Measurements from ENCODE around the gene TRIL.

TRIL gene, protein sequence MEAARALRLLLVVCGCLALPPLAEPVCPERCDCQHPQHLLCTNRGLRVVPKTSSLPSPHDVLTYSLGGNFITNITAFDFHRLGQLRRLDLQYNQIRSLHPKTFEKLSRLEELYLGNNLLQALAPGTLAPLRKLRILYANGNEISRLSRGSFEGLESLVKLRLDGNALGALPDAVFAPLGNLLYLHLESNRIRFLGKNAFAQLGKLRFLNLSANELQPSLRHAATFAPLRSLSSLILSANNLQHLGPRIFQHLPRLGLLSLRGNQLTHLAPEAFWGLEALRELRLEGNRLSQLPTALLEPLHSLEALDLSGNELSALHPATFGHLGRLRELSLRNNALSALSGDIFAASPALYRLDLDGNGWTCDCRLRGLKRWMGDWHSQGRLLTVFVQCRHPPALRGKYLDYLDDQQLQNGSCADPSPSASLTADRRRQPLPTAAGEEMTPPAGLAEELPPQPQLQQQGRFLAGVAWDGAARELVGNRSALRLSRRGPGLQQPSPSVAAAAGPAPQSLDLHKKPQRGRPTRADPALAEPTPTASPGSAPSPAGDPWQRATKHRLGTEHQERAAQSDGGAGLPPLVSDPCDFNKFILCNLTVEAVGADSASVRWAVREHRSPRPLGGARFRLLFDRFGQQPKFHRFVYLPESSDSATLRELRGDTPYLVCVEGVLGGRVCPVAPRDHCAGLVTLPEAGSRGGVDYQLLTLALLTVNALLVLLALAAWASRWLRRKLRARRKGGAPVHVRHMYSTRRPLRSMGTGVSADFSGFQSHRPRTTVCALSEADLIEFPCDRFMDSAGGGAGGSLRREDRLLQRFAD

DNA sequence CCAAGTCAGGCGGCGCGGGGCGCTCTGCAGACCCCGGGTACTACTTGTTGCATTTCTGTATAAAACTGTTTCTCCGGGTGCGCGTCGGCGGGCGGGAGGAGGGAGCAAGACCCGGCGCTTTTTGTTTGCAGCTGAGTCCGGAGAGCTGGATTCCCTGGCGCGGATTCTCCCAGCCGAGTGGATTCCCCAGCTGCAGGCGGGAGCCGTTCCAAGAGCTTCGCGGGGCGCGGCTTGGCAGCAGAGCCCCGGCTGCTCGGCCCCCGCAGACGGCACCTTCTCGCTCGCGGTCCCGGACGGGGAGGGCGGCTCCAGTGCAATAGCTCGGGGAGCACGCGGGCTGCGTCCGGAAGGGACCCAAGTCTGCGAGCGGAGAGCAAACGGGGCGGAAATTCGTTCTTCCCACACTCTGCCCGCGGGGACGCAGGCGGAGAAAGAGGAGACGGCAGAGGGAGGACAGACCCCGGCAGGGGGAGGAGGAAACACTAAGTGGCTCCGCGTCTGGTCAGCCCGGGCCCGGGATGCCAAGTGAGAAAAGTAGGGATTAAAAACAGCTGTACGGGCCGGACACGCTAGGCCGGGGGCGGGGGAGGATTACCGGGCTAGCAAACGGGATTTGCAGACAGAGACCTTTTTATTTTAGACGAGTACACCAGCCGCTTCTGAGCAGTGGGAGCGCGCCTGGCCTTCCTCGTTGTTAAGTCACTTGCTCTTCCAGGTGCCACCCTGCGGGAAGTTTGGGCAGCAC, at the start of gene TRIL:
TRIL (minus strand) TSS at position 96 of the 745 bp plus-strand sequence. CDS start 284 bp downstream, outside the sequence.
- no peak for DNase-seq (ENCODE audit: low read depth in 2 of 2)

DNA sequence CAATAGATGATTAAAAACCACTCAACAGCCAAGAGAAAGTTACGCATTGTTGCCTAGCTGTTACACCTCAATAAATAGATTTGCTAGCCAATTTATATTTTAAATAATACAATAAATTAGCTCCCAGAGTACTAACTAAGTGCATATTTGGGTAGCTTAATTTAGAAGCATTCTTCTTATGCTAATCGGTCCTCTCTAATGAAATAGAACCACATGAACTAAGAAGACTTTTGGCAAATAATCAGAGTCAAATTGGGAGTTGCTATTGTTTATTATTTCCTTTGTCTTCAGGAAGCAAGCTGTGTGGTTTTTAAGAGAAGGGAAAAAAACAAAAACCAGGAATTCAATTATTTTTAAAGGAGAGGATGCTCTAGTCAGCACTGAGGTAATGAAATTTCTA, 49.0 kb upstream of the TRIL start:
- DNase-seq (ENCODE audit: low read depth in 2 of 2), result no peak

DNA sequence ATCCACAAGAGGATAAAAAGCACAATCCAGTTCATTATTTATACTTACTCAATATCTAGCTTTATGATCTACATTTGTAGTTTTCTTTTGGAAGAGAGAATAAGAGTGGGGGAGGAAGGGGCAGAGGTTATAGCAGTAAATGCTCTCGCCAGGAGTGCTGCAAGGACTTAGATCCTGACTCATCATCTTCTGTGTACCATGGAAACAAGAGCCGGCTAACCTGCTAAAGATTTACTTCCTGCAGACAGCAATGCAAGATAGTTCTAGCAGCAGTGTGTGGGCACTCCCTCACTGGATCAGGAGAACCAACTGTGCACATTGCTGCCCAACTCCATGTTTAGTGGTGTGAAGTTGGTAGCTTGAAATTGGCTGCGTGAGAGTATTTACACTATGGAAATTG, 47.7 kb upstream of the TRIL start:
- DNase-seq (ENCODE audit: low read depth in 2 of 2), result no peak

DNA sequence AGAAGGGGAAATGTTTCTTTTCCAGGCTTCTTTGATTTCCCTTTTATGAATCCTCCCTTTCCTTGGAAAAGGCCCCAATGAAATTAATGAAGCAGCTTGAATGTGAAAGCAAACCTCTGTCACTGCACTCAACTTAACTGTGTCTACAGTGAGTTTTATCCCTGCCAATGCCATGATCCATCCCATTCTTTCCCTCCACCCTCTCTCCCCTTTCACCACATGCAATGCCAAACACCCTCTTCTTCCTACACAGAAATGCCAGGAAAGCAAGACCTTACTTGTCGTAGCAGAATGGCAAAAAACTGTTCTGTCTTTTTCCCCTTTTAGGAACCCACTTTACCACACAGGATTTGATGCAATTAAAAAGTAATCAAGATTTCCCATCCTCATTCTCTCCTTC, 47.3 kb upstream of the TRIL start:
- DNase-seq (ENCODE audit: low read depth in 2 of 2), result no peak

DNA sequence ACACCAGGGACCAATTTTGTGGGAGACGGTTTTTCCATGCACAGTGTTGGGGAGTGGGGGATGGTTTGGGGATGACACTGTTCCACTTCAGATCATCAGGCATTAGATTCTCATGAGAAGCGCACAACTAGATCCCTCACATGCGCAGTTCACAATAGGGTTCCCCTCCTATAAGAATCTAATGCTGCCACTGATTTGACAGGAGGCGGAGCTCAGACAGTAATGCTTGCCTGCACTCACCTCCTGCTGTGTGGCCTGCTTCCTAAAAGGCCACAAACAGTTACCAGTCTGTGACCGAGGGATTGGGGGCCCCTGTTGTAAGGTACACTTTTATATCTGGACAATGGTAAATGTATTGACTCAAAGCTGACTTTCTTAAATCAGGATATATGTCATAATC, 45.6 kb upstream of the TRIL start:
- no peak for DNase-seq (ENCODE audit: low read depth in 2 of 2)

DNA sequence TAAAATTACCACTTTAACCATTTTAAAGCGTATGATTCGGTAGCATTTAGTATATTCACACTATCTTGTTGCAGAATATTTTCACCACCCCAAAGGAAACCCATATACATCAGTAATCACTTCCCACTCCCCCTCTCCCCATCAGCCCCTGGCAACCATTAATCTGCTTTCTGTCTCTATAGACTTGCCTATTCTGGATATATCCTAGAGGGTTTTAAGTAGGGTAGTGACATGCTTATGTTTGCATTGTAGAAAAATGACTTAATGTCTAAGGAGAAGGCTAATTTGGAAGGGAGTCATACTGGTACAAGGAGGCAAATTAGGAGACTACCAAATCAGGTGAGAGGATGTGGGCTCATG, 42.6 kb upstream of the TRIL start:
- DNase-seq (ENCODE audit: low read depth in 2 of 2), result no peak

DNA sequence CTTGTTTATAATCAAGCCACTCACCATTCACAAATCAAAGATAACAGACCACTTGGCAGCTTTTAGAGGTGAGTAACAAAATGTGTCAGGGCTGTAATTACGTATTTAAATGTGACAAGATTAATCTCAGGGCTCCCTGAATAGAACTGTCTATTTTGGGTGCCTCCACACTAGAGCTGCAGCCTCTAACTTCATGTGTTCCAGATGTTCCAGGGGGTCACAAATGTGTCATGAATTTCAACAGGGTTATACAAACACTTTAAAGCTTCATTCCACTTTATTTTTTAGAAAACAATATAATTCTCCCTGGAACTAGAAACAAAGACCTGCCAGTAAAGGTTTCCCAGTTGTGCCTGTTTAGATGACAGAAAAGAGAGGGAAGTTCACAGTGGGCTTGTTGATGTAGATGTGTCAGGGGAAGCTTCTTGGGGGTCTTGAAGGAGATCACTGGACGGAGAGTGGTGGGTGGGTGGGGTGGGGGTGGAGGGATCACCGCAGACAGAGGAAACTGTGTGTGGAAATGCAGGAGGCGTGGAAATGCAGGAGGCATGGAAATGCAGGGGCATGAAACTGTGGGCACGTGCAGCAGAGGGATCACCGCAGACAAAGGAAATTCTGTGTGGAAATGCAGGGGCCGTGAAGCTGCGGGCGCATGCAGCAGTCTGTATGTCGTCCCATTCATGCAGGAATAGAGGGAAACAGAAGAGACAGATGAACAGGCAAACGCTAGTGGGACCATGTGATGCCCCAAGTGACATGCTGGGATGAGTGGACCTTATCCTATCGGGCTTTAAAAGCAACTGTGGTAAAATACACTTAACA, 42.0 kb upstream of the TRIL start:
- no peak for DNase-seq (ENCODE audit: low read depth in 2 of 2)

DNA sequence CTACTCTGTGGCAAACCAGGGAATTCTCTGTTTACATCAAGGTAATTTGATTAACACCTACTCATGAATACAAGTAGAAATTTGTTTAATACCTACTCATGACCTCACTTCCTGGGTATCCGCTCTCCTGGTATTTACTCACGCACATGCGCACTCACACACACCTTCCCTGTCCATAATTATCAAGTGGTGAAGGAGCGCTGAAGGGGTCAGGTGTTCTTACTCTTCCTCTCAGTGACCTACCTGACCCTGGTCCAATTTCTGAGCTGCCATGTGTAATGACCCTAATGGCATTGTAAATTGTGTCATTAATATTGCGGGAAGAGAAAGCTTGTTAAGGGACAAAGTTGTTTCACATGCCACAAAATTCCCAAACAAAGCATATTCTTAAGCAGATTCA, 41.3 kb upstream of the TRIL start:
- DNase-seq (ENCODE audit: low read depth in 2 of 2), result no peak

DNA sequence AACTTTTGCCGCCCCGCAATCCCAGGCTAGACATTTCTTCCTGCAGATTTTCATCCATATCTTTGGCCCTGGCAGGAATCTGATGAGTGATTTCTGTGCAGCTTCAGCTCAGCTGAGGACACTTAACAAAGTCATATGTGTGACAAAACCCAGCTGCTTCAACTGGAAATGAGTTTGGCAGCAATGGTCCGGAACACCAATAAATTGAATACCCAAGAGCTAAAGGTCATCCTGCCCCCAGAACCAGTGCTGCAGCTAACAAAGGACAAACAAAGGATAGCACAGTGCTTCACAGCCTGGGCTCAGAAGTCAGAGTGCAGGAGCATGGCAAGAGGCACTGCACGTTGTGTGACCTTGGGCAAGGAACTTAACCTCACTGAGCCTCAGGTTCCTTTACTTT, 40.0 kb upstream of the TRIL start:
- no peak for DNase-seq (ENCODE audit: low read depth in 2 of 2)

DNA sequence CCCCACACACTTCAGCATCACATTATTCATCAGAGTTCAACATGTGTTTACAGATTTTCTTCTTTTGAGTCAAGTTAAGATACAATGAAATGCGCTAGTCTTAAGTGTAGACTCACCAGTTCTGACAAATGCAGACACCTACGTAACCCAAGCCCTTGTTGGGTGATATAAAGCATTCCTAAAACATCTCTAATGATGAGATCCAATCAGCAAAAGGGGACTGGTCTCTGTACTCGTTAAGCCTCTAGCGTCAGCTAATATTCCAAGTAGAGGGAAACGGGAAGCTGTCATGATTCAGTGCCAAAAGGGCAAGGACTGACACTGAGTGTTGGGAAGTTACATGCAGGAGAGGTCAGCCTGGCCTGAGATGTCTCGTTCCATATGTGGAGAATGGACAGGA, 38.7 kb upstream of the TRIL start:
- no peak for DNase-seq (ENCODE audit: low read depth in 2 of 2)

DNA sequence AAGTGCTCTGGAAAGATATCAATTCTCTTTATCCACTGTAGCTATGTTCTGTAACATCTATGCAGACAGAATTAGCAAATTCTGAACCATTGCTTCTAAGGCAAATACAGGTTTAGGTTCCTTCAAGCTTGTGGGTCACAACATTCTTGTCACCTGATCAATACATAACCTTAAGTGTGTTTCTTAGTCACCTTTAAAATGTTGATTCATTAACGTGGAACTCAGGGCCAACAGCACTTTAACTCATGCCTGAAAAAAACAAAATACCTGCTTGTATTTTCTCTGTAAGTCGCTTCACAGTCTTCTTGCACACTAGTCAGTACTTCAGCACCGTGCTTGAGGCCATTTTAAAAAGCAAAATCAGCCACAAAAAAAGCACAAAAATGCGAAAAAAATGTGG, 35.2 kb upstream of the TRIL start:
- no peak for DNase-seq (ENCODE audit: low read depth in 2 of 2)

DNA sequence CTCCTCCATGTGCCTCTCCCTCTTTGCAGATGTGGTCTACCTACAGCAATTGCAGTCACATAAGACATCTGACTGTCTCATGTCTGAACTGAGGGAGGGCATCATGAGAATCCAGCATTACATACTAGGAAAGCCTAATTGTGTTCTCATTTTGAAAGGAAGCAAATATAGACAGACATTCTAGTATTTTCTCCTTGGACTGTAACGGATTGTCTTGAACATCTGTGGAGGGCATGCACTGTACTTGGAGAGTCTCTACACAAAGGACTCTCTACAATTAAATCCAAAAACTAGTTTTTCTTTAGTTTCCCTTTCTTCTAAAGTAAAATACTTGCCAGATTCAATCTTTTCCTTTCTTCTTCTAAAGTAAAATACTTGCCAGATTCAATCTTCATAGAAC, 34.7 kb upstream of the TRIL start:
- DNase-seq (ENCODE audit: low read depth in 2 of 2), result no peak

DNA sequence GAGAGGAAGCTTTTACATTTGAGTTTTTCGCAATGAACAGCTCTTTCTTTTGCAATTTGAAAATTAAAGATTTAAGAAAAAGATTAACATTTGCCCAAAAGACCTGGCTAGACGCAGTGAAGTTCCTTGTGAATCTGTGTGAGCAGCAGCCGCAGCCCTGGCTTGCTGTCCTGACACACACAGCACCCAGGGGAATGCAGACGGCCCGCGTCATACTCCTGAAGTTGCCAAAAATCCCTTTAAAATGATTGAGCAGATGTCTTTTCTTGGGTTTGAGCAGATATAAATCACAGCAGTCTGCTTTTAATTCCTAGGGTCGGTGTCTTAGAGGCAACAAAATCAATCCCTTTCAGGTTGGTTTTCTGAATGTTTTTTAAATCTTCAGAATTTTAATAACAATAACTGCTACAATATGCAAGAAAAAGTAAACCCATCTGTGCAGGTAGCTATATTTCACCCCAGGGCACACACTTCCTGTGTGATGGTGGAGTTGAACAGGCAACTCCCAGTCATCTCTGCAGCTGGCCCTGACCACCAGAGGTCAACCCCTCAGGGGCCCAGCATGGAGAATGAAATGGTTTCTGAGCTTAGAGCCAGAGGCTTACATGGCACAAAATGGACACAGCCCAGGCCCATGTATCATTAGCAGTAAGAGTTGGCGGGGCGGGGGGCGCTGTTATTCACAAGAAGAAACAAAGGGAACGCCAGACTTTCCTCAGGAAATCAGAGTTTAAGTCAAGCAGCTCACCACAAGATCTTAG, 32.2 kb upstream of the TRIL start:
- DNase-seq (ENCODE audit: low read depth in 2 of 2), result no peak

DNA sequence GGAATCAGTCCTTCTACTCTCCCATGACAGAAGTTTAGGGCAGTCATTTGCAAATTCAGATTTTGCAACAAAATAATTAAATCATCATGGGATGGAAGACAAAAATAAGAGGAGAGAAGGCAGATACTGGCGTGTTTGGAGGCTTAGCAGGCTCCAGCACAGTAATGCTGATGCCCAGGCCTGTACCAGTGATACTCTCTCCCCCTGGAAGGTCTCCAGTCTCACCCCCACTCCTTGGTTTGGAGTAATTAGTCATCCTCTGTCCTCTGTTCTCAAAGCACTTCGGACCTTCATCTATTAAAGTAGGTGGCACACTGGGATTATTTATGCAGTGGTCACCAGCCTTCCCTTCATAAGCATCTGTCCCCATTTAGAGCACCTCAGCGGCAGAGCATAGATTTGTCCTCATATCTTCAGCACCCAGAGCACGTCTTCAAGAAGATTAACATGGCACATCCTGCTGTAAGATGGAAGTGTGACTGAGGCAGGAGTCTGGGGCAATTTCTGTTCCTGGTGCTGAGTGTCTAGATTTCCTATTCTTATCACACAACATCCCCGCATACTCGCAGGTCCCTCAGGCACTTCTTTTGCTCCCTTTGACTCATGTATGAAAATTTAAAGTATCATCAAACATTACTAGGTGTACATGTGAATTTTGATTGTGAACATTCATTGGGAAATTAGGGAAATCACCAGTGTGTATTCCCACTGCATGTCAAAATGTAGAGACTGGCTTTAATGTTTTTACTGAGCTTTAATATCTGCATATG, 31.3 kb upstream of the TRIL start:
- DNase-seq (ENCODE audit: low read depth in 2 of 2), result no peak

DNA sequence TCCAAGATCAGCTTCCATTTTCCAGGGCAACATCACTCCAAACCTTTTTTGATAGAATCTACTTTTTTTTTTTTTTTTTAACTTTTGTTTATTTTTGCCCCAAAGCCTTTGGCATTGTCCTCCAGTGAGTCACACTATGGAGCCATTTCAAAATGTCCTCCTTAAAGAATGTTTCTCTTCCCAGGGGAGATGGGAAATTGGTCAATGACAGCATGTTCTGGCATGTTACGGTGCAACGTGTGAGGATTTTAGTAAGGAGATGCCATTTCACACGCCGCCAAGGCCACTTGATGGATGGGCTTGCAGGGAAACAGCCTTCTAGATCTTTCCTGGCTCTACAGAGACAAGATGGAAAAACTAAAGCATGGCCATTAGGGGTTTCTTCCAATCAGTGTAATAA, 30.7 kb upstream of the TRIL start:
- no peak for DNase-seq (ENCODE audit: low read depth in 2 of 2)

DNA sequence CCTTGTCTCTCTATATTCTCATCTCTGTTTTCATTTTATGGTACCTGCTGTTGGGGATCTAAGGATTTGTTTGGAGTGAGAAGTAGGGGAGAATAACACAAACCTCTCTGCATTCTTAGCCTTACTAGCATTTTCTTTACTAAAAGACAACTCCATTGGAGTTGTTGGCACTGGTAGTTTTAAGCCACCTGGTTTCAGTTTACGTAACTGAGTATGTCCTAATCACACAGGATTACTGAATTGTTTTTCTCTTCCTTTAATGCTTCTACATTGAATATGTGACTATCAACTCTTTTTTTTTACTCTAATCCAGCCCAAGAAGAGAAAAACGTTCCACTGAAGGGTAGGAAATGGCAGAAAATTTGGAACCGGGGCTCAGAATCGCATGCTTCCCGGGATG, 30.0 kb upstream of the TRIL start:
- no peak for DNase-seq (ENCODE audit: low read depth in 2 of 2)

DNA sequence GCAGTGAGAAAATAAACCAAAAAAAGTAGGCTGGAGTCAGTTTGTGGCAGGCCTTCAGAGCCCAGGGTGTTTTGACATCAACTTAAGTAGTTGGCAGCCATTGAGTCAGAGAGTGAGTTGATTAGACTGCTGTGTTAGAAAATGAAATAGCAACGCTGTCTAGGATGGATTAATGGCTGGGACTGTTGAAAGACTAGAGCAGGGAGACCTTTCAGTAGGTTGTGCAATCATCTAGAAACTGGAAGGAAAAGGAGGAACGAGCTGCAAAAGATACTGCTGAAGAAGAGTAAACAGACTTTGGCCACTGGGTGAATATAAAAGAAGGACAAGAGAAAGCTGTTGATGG, 28.6 kb upstream of the TRIL start:
- DNase-seq (ENCODE audit: low read depth in 2 of 2), result no peak

DNA sequence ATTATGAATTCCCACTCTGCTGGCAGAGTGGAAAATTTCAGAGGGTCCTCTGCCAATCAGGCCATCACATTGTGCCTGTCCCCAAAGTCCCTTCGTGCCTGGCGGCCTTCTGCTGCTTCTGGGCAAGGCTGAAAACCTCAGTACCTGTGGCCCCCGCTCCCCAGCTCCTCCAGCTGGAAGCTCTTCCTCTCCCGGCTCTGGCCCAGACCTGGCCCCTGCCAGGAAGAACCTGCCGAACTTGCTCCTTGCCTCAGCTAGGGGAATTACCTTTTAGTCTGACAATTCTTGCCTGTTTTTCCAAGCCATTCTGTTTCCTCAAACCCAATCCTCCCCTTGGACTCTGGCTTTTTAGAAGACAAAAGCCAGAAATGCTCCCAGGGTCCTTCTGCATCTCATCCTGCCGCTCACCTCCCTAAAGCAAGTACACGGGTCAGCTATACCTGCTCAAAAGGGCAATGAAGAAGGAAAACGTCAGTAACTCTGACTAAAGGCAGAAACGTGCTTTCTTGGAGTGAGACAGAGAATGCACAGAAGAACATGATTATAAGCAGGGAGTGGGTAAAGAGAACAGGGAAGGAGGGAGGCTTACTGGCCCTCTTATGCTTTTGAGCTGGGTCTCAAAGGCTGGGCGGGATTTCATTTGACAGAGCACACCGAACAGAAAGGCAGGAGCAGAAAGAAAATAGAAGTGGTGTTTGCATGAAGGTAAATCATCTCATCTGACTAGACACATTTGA, 28.1 kb upstream of the TRIL start:
- DNase-seq (ENCODE audit: low read depth in 2 of 2), result no peak

DNA sequence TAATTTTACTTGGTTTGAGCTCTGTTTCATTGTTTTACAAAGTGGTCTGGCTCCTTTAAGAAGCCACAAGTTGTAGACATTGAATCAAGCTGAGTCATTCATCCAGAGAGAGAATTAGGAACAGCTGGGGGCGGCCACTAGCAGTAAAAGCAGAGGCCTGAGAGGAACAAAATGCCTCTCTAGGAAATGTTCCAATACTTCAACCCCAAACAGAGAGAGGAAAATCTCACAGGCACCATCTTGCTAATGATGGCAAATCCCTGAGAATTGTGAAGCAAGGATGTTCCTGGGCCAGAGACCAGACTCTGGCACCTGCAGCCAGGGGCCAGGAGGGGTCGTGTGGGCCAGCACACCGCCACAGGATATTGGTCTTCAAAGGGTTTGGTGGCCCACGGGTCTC, 26.5 kb upstream of the TRIL start:
- no peak for DNase-seq (ENCODE audit: low read depth in 2 of 2)

DNA sequence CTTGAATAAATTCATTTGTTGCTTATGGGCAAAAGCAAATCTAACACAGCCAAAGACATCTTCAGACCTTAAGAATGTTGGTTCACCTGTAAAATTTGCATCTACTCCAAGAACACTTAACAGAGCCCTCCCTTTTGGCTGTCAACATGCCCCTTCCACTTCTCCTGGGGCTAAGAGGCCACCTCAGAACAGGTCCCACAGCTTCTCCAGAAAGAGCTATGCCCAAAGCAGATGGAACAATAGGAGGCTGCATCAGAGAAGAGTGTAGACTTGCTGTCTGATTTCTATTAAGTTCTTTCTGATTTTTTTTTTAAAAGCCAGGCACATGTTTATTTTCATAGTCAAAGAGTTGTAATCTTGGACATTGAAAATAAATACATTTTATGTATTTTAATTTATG, 26.1 kb upstream of the TRIL start:
- no peak for DNase-seq (ENCODE audit: low read depth in 2 of 2)

Measured in stimulated activated CD4-positive, alpha-beta T cell treated with anti-CD3 and anti-CD28 coated beads, Interleukin-15, amount 100 ng/mL, for 48 hours (primary cell).